GM23338 (cell line): Measurements from ENCODE around the gene GP9. TPM values are rescaled to one million over a fixed set of nuclear protein-coding genes. Genes with fewer than 3 reads are reported as not detected.

Experiments used
- ATAC-seq: fragments of 200-7000 bp; cut with Tn5 transposase; 3 replicates; pipeline ENCODE4 v1.9.1; 2020
- DNase-seq: peaks from one replicate; pipeline ENCODE4 v3.0.0-alpha.2; 2015; ENCODE audit warnings: low spot score
- H2AFZ ChIP-seq: fragments of 200-600 bp; sonication (generic); 2 replicates; pipeline ENCODE4 v1.8.0; 2016; ENCODE audit warnings: antibody characterized with exemption, mild to moderate bottlenecking, moderate library complexity
- H3F3A ChIP-seq: fragments of 200-600 bp; sonication (generic); replicated peaks from 2 replicates; pipeline ENCODE4 v1.8.0; 2017; ENCODE audit warnings: antibody characterized with exemption, mixed run types, low read depth
- H3K27ac ChIP-seq: fragments of 200-600 bp; sonication (generic); 2 replicates; pipeline ENCODE4 v1.6.1; 2016; ENCODE audit warnings: low read depth
- H3K27me3 ChIP-seq: fragments of 200-600 bp; sonication (generic); 2 replicates; pipeline ENCODE4 v1.8.0; 2016; ENCODE audit warnings: mild to moderate bottlenecking, mixed run types, moderate library complexity; ENCODE audit not compliant: insufficient read depth
- H3K36me3 ChIP-seq: fragments of 200-600 bp; sonication (generic); 2 replicates; pipeline ENCODE4 v1.8.0; 2016; ENCODE audit warnings: mild to moderate bottlenecking; ENCODE audit not compliant: insufficient read depth
- H3K4me1 ChIP-seq: fragments of 200-600 bp; sonication (generic); 2 replicates; pipeline ENCODE4 v1.8.0; 2016; ENCODE audit warnings: mild to moderate bottlenecking, moderate library complexity; ENCODE audit not compliant: insufficient read depth
- H3K4me2 ChIP-seq: fragments of 200-600 bp; sonication (generic); 2 replicates; pipeline ENCODE4 v1.7.1; 2017; ENCODE audit warnings: mixed run types
- H3K4me3 ChIP-seq: fragments of 200-600 bp; sonication (generic); 2 replicates; pipeline ENCODE4 v1.6.1; 2016; ENCODE audit warnings: mixed run types
- H3K79me2 ChIP-seq: fragments of 200-600 bp; sonication (generic); replicated peaks from 2 replicates; pipeline ENCODE4 v1.8.0; 2017; ENCODE audit warnings: mild to moderate bottlenecking; ENCODE audit not compliant: insufficient read depth
- H3K9me2 ChIP-seq: fragments of 200-600 bp; sonication (generic); 2 replicates; pipeline ENCODE4 v1.8.0; 2017; ENCODE audit not compliant: insufficient read depth
- H4K20me1 ChIP-seq: fragments of 200-600 bp; sonication (generic); replicated peaks from 2 replicates; pipeline ENCODE4 v1.8.0; 2017; ENCODE audit warnings: mild to moderate bottlenecking; ENCODE audit not compliant: insufficient read depth
- H3K27ac Mint-ChIP-seq: 2 replicates; pipeline ENCODE4 v1.8.0; 2020; ENCODE audit warnings: inconsistent platforms, mild to moderate bottlenecking, moderate library complexity, mixed read lengths
- H3K27me3 Mint-ChIP-seq: 3 replicates; pipeline ENCODE4 v1.8.0; 2022; ENCODE audit warnings: low read depth, mild to moderate bottlenecking, moderate library complexity, mixed read lengths, inconsistent platforms; ENCODE audit not compliant: insufficient read depth, poor library complexity
- H3K36me3 Mint-ChIP-seq: 3 replicates; pipeline ENCODE4 v1.8.0; 2021; ENCODE audit warnings: low read depth, mild to moderate bottlenecking, inconsistent platforms, moderate library complexity, mixed read lengths
- H3K4me1 Mint-ChIP-seq: 3 replicates; pipeline ENCODE4 v1.8.0; 2020; ENCODE audit warnings: mild to moderate bottlenecking, inconsistent platforms, mixed read lengths
- H3K4me3 Mint-ChIP-seq: 3 replicates; pipeline ENCODE4 v1.8.0; 2021; ENCODE audit warnings: moderate library complexity, mild to moderate bottlenecking, inconsistent platforms, mixed read lengths
- H3K9me3 Mint-ChIP-seq: 3 replicates; pipeline ENCODE4 v1.8.0; 2020; ENCODE audit warnings: moderate library complexity, mild to moderate bottlenecking, inconsistent platforms, mixed read lengths
- CREB1 ChIP-seq: fragments of 250-450 bp; sonication (Bioruptor Pico); IDR thresholded peaks from 2 replicates; pipeline ENCODE4 v1.5.0; 2020; ENCODE audit warnings: low read depth, mild to moderate bottlenecking, moderate library complexity
- EZH2phosphoT487 ChIP-seq: fragments of 200-600 bp; sonication (generic); IDR thresholded peaks from one replicate; pipeline ENCODE4 v1.8.1; 2018; ENCODE audit warnings: antibody characterized with exemption; ENCODE audit not compliant: unreplicated experiment
- JUNB ChIP-seq: IDR thresholded peaks from one replicate; pipeline ENCODE4 v1.6.1; 2016; ENCODE audit warnings: antibody characterized with exemption; ENCODE audit not compliant: unreplicated experiment
- NANOG ChIP-seq: IDR thresholded peaks from 2 replicates; pipeline ENCODE4 v1.6.1; 2016; ENCODE audit warnings: antibody characterized with exemption, borderline replicate concordance
- POLR2AphosphoS5 ChIP-seq: IDR thresholded peaks from 2 replicates; pipeline ENCODE4 v1.6.1; 2016; ENCODE audit warnings: antibody characterized with exemption, low read depth
- STAT1 ChIP-seq: IDR thresholded peaks from one replicate; pipeline ENCODE4 v1.6.1; 2016; ENCODE audit warnings: antibody characterized with exemption; ENCODE audit not compliant: unreplicated experiment
- ZNF331 ChIP-seq: fragments of 250-450 bp; sonication (Bioruptor Pico); IDR thresholded peaks from 2 replicates; pipeline ENCODE4 v1.5.0; 2020; ENCODE audit warnings: low read depth, mild to moderate bottlenecking, moderate library complexity
- polyA plus RNA-seq: library from polyadenylated mRNA; unstranded; fragments of >200 nt; fragmentation: Nextera tagmentation; extraction: Ambion mirVana; gene quantifications from 2 replicates; pipeline ENCODE4 v1.2.1, GENCODE V29; 2016
- total RNA-seq: library from RNA; depleted of rRNA; stranded (reverse); fragments of >200 nt; shearing (Covaris generic); gene quantifications from 2 replicates; pipeline ENCODE4 v1.2.3, GENCODE V29; 2014
- TF ChIP-seq, protein P1 (sequence below): IDR thresholded peaks from one replicate; pipeline ENCODE4 v1.6.1; 2018; ENCODE audit warnings: antibody characterized with exemption; ENCODE audit not compliant: unreplicated experiment
- TF ChIP-seq, protein P2 (sequence below), 2 experiments: fragments of 200-600 bp in 1 of 2; sonication (generic) in 1 of 2; conservative IDR thresholded peaks; 2 replicates each; pipeline versions ENCODE4 v1.5.1 to v1.6.1; 2016 to 2017; ENCODE audit warnings: antibody characterized with exemption in 2 of 2, low read depth in 2 of 2, mild to moderate bottlenecking in 2 of 2, moderate library complexity in 1 of 2

Gene GP9
- total and polyA plus RNA-seq, 2 experiments from 2014 or later: not detected

GRCh38 chr3:129022114-129023007 is 38.2 kb upstream of the GP9 start (continued):
- TF ChIP-seq, protein P1, sequence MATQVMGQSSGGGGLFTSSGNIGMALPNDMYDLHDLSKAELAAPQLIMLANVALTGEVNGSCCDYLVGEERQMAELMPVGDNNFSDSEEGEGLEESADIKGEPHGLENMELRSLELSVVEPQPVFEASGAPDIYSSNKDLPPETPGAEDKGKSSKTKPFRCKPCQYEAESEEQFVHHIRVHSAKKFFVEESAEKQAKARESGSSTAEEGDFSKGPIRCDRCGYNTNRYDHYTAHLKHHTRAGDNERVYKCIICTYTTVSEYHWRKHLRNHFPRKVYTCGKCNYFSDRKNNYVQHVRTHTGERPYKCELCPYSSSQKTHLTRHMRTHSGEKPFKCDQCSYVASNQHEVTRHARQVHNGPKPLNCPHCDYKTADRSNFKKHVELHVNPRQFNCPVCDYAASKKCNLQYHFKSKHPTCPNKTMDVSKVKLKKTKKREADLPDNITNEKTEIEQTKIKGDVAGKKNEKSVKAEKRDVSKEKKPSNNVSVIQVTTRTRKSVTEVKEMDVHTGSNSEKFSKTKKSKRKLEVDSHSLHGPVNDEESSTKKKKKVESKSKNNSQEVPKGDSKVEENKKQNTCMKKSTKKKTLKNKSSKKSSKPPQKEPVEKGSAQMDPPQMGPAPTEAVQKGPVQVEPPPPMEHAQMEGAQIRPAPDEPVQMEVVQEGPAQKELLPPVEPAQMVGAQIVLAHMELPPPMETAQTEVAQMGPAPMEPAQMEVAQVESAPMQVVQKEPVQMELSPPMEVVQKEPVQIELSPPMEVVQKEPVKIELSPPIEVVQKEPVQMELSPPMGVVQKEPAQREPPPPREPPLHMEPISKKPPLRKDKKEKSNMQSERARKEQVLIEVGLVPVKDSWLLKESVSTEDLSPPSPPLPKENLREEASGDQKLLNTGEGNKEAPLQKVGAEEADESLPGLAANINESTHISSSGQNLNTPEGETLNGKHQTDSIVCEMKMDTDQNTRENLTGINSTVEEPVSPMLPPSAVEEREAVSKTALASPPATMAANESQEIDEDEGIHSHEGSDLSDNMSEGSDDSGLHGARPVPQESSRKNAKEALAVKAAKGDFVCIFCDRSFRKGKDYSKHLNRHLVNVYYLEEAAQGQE: no peak
- TF ChIP-seq STAT1: no peak
- TF ChIP-seq JUNB: no peak
- no peak for TF ChIP-seq EZH2phosphoT487
- TF ChIP-seq, protein P2, sequence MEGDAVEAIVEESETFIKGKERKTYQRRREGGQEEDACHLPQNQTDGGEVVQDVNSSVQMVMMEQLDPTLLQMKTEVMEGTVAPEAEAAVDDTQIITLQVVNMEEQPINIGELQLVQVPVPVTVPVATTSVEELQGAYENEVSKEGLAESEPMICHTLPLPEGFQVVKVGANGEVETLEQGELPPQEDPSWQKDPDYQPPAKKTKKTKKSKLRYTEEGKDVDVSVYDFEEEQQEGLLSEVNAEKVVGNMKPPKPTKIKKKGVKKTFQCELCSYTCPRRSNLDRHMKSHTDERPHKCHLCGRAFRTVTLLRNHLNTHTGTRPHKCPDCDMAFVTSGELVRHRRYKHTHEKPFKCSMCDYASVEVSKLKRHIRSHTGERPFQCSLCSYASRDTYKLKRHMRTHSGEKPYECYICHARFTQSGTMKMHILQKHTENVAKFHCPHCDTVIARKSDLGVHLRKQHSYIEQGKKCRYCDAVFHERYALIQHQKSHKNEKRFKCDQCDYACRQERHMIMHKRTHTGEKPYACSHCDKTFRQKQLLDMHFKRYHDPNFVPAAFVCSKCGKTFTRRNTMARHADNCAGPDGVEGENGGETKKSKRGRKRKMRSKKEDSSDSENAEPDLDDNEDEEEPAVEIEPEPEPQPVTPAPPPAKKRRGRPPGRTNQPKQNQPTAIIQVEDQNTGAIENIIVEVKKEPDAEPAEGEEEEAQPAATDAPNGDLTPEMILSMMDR (conservative IDR thresholded peaks at IDR 0.05; ENCODE audit: low read depth in 2 of 2): no peak
- TF ChIP-seq ZNF331 (CRISPR knock-in tag): no peak
- TF ChIP-seq CREB1: no peak
- no peak for TF ChIP-seq POLR2AphosphoS5

GRCh38 chr3:129023008-129023358 is 37.6 kb upstream of the GP9 start:
- peaks cover 7% of the 10 kb centered on the region; the same call in 2 of the 3 replicates for H3K9me3 Mint-ChIP-seq
- Histone ChIP-seq H3K4me3 (no peak overlapping the region), H3K36me3 (no peaks in the 10 kb centered on the region), H3K4me2 (no peak overlapping the region), H3K79me2 (no peaks in the 10 kb centered on the region), H4K20me1 (no peaks in the 10 kb centered on the region), H3K27me3 (peaks cover 26% of the 10 kb centered on the region), H3K9me2 (no peaks in the 10 kb centered on the region), H2AFZ (no peak overlapping the region), H3K4me1 (no peaks in the 10 kb centered on the region), H3F3A (no peaks in the 10 kb centered on the region), H3K27ac (no peak overlapping the region)
- no peak for TF ChIP-seq ZNF331 (CRISPR knock-in tag)
- TF ChIP-seq NANOG: no peak
- H3K4me1 Mint-ChIP-seq: peaks cover 3% of the 10 kb centered on the region; the same call in 1 of the 3 replicates
- H3K4me3 Mint-ChIP-seq: no peak overlapping the region
- ATAC-seq (no peak), DNase-seq (no peak)
- H3K36me3 Mint-ChIP-seq: no peaks in the 10 kb centered on the region
- H3K27me3 Mint-ChIP-seq: peaks cover 26% of the 10 kb centered on the region
- no peak overlapping the region for H3K27ac Mint-ChIP-seq
